ENCODE results near the gene SMAP1.

SMAP1 gene

GRCh38 chr6:70675822-70676221 is 8.1 kb downstream of the SMAP1 start:
- no peak for DNase-seq (ENCODE audit: low read depth)
- TF ChIP-seq CTCF (IDR thresholded peaks at IDR 0.05; ENCODE audit: low read depth, low read length, missing control alignments): no peak
- no peak overlapping the region for H3K4me3 ChIP-seq (ENCODE audit: low read depth, low read length)

GRCh38 chr6:70676821-70677220 is 9.1 kb downstream of the SMAP1 start:
- TF ChIP-seq CTCF (IDR thresholded peaks at IDR 0.05; ENCODE audit: low read depth, low read length, missing control alignments): no peak
- DNase-seq (ENCODE audit: low read depth): no peak

GRCh38 chr6:70680396-70680795 is 12.7 kb downstream of the SMAP1 start:
- DNase-seq (ENCODE audit: low read depth): no peak
- H3K4me3 ChIP-seq (ENCODE audit: low read depth, low read length): no peak overlapping the region
- TF ChIP-seq CTCF (IDR thresholded peaks at IDR 0.05; ENCODE audit: low read depth, low read length, missing control alignments): no peak

More at GRCh38 chr6:70676821-70677220, 9.1 kb downstream of the SMAP1 start:
- H3K4me3 ChIP-seq (ENCODE audit: low read depth, low read length): no peak overlapping the region

GRCh38 chr6:70684794-70685493 is 17.3 kb downstream of the SMAP1 start:
- H3K4me3 ChIP-seq (ENCODE audit: low read depth, low read length): no peak overlapping the region
- no peak for DNase-seq (ENCODE audit: low read depth)
- TF ChIP-seq CTCF (IDR thresholded peaks at IDR 0.05; ENCODE audit: low read depth, low read length, missing control alignments): no peak

GRCh38 chr6:70685494-70686180 is 18.0 kb downstream of the SMAP1 start:
- no peak for DNase-seq (ENCODE audit: low read depth)
- TF ChIP-seq CTCF (IDR thresholded peaks at IDR 0.05; ENCODE audit: low read depth, low read length, missing control alignments): no peak
- no peak overlapping the region for H3K4me3 ChIP-seq (ENCODE audit: low read depth, low read length)

- no peak overlapping the region for H3K4me3 ChIP-seq (ENCODE audit: low read depth, low read length)
- TF ChIP-seq CTCF (IDR thresholded peaks at IDR 0.05; ENCODE audit: low read depth, low read length, missing control alignments): peak; percentile 45
- DNase-seq (ENCODE audit: low read depth): peak; percentile 13
These were observed 19.0 kb downstream of the SMAP1 start for GRCh38 chr6:70686548-70687133.

All from GM12864 (cell line).